Prostate gland (tissue), 2 donors: ENCODE data around the gene VAV3.

Experiments
- POLR2A ChIP-seq: fragments of 450-650 bp; IDR thresholded peaks from one replicate; pipeline ENCODE4 v1.6.1; 2016; ENCODE audit warnings: antibody characterized with exemption, mild to moderate bottlenecking
- TF ChIP-seq, protein P1 (sequence below), 4 experiments: fragments of 200-600 bp in 2 of 4; fragments of 450-650 bp in 2 of 4; sonication (generic) in 2 of 4; IDR thresholded peaks; 1 replicate in 3 of 4; 2 replicates in 1 of 4; pipeline ENCODE4 v1.5.1; 2016 to 2019; ENCODE audit warnings: antibody characterized with exemption in 4 of 4, mild to moderate bottlenecking in 2 of 4, moderate library complexity in 2 of 4

DNA sequence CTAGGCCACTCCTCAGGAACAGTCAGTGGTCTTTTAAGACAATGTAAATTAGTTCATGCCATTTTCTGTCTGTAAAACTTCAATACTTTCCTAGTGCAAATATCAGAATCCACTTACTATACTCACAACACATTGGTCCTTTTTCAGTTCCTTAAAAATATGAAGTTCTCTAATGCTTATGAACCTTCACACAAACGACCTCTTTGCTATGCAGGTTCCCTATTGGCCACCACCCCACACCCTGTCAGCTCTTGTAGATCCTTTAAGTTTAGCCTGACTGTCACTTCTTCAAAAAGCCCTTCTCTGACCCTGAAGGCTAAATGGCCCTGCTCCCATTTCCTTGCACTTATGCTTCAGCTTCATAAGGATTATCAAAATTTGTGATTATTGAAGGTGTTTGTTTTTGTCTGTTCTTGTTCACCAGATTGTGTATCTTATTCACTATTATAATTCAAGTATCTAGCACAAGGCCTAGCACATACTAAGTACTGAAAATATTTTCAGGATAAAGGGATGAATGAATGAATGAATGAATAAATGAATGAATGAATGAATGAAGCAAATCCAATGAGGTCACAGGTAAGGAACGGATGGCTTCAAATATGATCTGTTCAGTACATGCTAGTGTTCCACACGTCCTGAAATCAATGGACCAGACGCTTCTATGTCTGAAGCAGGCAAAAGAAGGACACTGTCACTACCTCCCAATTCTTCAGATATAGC, 373.9 kb downstream of the VAV3 start:
- TF ChIP-seq, protein P1, sequence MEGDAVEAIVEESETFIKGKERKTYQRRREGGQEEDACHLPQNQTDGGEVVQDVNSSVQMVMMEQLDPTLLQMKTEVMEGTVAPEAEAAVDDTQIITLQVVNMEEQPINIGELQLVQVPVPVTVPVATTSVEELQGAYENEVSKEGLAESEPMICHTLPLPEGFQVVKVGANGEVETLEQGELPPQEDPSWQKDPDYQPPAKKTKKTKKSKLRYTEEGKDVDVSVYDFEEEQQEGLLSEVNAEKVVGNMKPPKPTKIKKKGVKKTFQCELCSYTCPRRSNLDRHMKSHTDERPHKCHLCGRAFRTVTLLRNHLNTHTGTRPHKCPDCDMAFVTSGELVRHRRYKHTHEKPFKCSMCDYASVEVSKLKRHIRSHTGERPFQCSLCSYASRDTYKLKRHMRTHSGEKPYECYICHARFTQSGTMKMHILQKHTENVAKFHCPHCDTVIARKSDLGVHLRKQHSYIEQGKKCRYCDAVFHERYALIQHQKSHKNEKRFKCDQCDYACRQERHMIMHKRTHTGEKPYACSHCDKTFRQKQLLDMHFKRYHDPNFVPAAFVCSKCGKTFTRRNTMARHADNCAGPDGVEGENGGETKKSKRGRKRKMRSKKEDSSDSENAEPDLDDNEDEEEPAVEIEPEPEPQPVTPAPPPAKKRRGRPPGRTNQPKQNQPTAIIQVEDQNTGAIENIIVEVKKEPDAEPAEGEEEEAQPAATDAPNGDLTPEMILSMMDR (IDR thresholded peaks at IDR 0.05): no peak
- no peak for TF ChIP-seq POLR2A
